Activated B cell treated with CpG ODN at 0.5 μM for 24 hours (primary cell): ENCODE data around the gene NSUN7. TPM values are rescaled to one million over a fixed set of nuclear protein-coding genes. Genes with fewer than 3 reads are reported as not detected.

Experiments
- ATAC-seq: fragments of 200-7000 bp; cut with Tn5 transposase; one replicate; pipeline ENCODE4 v1.10.0; 2021; ENCODE audit warnings: low read depth, mild to moderate bottlenecking, moderate library complexity
- CTCF ChIA-PET: fragments of 350-600 bp; sonication (Branson Sonifier 250); formaldehyde crosslinking; loops from one replicate; lab custom pipeline; 2021; ENCODE audit warnings: antibody characterized with exemption; lab: Charles Lee
- POLR2A ChIA-PET: fragments of 350-600 bp; sonication (Branson Sonifier 250); formaldehyde crosslinking; loops from one replicate; lab custom pipeline; 2021; ENCODE audit warnings: antibody characterized with exemption; lab: Charles Lee
- DNase-seq: peaks from one replicate; pipeline ENCODE4 v3.0.0; 2022
- H3K27ac Mint-ChIP-seq: one replicate; pipeline ENCODE4 v1.8.0; 2020; ENCODE audit warnings: mixed read lengths
- H3K27me3 Mint-ChIP-seq: one replicate; pipeline ENCODE4 v1.8.0; 2021; ENCODE audit warnings: mixed read lengths
- H3K36me3 Mint-ChIP-seq: one replicate; pipeline ENCODE4 v1.8.0; 2021; ENCODE audit warnings: low read depth, mixed read lengths
- H3K4me1 Mint-ChIP-seq: one replicate; pipeline ENCODE4 v1.8.0; 2021; ENCODE audit warnings: mixed read lengths
- H3K4me3 Mint-ChIP-seq: one replicate; pipeline ENCODE4 v1.8.0; 2020; ENCODE audit warnings: mild to moderate bottlenecking, mixed read lengths
- H3K9me3 Mint-ChIP-seq: one replicate; pipeline ENCODE4 v1.8.0; 2020; ENCODE audit warnings: mixed read lengths
- intact Hi-C: fragments of 100-400 bp; cut with micrococcal nuclease; formaldehyde crosslinking; loops from one replicate; pipeline ENCODE4 v1.15.1; 2024
- total RNA-seq: library from RNA; stranded (reverse); gene quantifications from 2 replicates; pipeline ENCODE4 v1.2.3, GENCODE V29; 2022
- TF ChIP-seq, protein P1 (sequence below): fragments of 200-600 bp; IDR thresholded peaks from one replicate; pipeline ENCODE4 v1.8.0; 2022; ENCODE audit warnings: antibody characterized with exemption, mild to moderate bottlenecking

NSUN7 gene
- total RNA-seq, 1 donor from 2014 or later, result 1.6 TPM

DNA sequence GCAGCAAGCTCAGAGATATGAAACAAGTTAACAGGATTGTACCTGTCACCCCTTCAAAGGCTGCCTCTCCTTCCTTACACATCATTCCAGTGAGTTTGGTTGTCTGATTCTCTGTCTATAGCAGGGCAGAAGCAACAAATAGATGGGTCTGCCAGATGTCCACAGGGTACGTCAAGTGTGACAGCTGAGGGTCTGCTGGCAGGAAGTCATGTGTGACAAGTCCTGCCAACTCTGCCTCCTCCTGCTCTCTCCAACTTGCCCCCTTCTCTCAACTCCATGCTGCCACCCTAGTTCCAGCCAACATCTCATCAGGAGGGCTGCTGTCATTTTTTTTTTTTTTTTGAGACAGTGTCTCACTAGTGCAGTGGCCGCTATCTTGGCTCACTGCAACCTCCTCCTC, 109.2 kb downstream of the NSUN7 start:
- POLR2A ChIA-PET, result no interaction called here
- Mint-ChIP-seq H3K4me1 (peaks cover 29% of the 10 kb centered on the region), H3K9me3 (no peaks in the 10 kb centered on the region), H3K36me3 (no peaks in the 10 kb centered on the region), H3K4me3 (no peak overlapping the region), H3K27me3 (peaks cover 13% of the 10 kb centered on the region), H3K27ac (no peak overlapping the region)
- DNase-seq (no peak), ATAC-seq (no peak)
- intact Hi-C loops, result no loop called here
- TF ChIP-seq, protein P1, sequence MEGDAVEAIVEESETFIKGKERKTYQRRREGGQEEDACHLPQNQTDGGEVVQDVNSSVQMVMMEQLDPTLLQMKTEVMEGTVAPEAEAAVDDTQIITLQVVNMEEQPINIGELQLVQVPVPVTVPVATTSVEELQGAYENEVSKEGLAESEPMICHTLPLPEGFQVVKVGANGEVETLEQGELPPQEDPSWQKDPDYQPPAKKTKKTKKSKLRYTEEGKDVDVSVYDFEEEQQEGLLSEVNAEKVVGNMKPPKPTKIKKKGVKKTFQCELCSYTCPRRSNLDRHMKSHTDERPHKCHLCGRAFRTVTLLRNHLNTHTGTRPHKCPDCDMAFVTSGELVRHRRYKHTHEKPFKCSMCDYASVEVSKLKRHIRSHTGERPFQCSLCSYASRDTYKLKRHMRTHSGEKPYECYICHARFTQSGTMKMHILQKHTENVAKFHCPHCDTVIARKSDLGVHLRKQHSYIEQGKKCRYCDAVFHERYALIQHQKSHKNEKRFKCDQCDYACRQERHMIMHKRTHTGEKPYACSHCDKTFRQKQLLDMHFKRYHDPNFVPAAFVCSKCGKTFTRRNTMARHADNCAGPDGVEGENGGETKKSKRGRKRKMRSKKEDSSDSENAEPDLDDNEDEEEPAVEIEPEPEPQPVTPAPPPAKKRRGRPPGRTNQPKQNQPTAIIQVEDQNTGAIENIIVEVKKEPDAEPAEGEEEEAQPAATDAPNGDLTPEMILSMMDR, result no peak
- CTCF ChIA-PET, result interaction anchor here (0.9 to 1.4 kb wide), 2 partner anchors 18 to 38 kb away, joined by 3 to 6 read pairs; no protein-coding TSS in a partner anchor

Other genes starting within 250 kb of the NSUN7 start
- gene RBM47, start 120.1 kb upstream of the NSUN7 start, total RNA-seq, result 6.3 and 8.0 TPM in 2 replicates